GM19023 (cell line): Measurements from ENCODE around the gene MAP7D1.

Experiments
- ATAC-seq: cut with Tn5 transposase; IDR thresholded peaks from one replicate; pipeline ENCODE4 v1.9.1; 2021; ENCODE audit warnings: mild to moderate bottlenecking, moderate library complexity; ENCODE audit not compliant: unreplicated experiment

The MAP7D1 gene

GRCh38 chr1:36126797-36127500, 29.0 kb upstream of the MAP7D1 start:
- no peak for ATAC-seq

- ATAC-seq: no peak
Observed at GRCh38 chr1:36128126-36128904, 27.6 kb upstream of the MAP7D1 start.

- no peak for ATAC-seq
Observed at GRCh38 chr1:36128905-36129206, 27.1 kb upstream of the MAP7D1 start.

GRCh38 chr1:36132029-36132428, 23.9 kb upstream of the MAP7D1 start:
- ATAC-seq: no peak

GRCh38 chr1:36133484-36133883, 22.5 kb upstream of the MAP7D1 start:
- no peak for ATAC-seq

- ATAC-seq: no peak
Observed at GRCh38 chr1:36134031-36134430, 21.9 kb upstream of the MAP7D1 start.

GRCh38 chr1:36134505-36135329, 21.2 kb upstream of the MAP7D1 start:
- ATAC-seq: no peak

- ATAC-seq: no peak
Observed at GRCh38 chr1:36135330-36135667, 20.7 kb upstream of the MAP7D1 start.

- no peak for ATAC-seq
Observed at GRCh38 chr1:36135796-36136195, 20.2 kb upstream of the MAP7D1 start.

- no peak for ATAC-seq
Observed at GRCh38 chr1:36136535-36136934, 19.4 kb upstream of the MAP7D1 start.

- ATAC-seq: no peak
Observed at GRCh38 chr1:36137226-36137625, 18.7 kb upstream of the MAP7D1 start.

GRCh38 chr1:36137776-36138175, 18.2 kb upstream of the MAP7D1 start:
- ATAC-seq: no peak

- ATAC-seq: no peak
Observed at GRCh38 chr1:36139521-36139920, 16.4 kb upstream of the MAP7D1 start.

- no peak for ATAC-seq
Observed at GRCh38 chr1:36142121-36142520, 13.8 kb upstream of the MAP7D1 start.

GRCh38 chr1:36143424-36143823, 12.5 kb upstream of the MAP7D1 start:
- no peak for ATAC-seq

GRCh38 chr1:36144413-36144812, 11.5 kb upstream of the MAP7D1 start:
- ATAC-seq: no peak

- ATAC-seq: peak; percentile 2
Observed at GRCh38 chr1:36148821-36149236, 7.1 kb upstream of the MAP7D1 start.

GRCh38 chr1:36149237-36149972, 6.6 kb upstream of the MAP7D1 start, which contains the start of gene TRAPPC3:
TRAPPC3 (minus strand) TSS chr1:36149486; CDS start chr1:36149378, 108 bp downstream.
- ATAC-seq: peak; percentile 86

GRCh38 chr1:36149973-36150295, 6.0 kb upstream of the MAP7D1 start:
- ATAC-seq: no peak

- no peak for ATAC-seq
Observed at GRCh38 chr1:36150296-36151133, 5.4 kb upstream of the MAP7D1 start.
